Choroid plexus epithelial cell (primary cell): ENCODE measurements around the gene GTF2E1.

Source experiments
- DNase-seq: peaks from one replicate; pipeline ENCODE4 v3.0.0-alpha.2; 2010; ENCODE audit warnings: low read depth
- H3K4me3 ChIP-seq: 2 replicates; pipeline ENCODE4 v1.5.1; 2011; ENCODE audit warnings: low read depth, mild to moderate bottlenecking, control low read depth, low read length, moderate library complexity
- TF ChIP-seq, protein P1 (sequence below): conservative IDR thresholded peaks from 2 replicates; pipeline ENCODE4 v1.5.1; 2011; ENCODE audit warnings: low read depth, mild to moderate bottlenecking, control low read depth, inconsistent platforms, low read length, moderate library complexity

Gene GTF2E1

DNA sequence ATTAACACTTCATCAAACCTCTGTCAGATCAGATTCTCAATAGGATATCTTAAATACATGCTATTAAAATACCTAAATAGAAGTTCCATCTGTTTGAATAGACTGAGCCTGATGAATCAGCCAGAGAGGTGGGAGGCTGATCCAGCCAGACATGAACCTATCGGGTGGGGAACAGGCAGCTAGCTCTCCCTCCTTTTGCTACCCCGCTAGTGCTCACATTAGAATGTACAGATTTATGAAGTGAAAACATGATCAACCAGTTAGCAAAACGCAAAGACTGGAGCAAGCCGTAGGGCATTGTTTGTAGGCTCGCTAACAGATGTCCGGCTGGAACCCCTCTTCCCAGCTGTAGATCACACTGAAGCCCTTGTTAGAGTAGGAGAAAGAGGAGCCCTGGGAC, 54.4 kb downstream of the GTF2E1 start:
- DNase-seq: no peak
- no peak overlapping the region for H3K4me3 ChIP-seq
- TF ChIP-seq, protein P1, sequence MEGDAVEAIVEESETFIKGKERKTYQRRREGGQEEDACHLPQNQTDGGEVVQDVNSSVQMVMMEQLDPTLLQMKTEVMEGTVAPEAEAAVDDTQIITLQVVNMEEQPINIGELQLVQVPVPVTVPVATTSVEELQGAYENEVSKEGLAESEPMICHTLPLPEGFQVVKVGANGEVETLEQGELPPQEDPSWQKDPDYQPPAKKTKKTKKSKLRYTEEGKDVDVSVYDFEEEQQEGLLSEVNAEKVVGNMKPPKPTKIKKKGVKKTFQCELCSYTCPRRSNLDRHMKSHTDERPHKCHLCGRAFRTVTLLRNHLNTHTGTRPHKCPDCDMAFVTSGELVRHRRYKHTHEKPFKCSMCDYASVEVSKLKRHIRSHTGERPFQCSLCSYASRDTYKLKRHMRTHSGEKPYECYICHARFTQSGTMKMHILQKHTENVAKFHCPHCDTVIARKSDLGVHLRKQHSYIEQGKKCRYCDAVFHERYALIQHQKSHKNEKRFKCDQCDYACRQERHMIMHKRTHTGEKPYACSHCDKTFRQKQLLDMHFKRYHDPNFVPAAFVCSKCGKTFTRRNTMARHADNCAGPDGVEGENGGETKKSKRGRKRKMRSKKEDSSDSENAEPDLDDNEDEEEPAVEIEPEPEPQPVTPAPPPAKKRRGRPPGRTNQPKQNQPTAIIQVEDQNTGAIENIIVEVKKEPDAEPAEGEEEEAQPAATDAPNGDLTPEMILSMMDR: no peak

DNA sequence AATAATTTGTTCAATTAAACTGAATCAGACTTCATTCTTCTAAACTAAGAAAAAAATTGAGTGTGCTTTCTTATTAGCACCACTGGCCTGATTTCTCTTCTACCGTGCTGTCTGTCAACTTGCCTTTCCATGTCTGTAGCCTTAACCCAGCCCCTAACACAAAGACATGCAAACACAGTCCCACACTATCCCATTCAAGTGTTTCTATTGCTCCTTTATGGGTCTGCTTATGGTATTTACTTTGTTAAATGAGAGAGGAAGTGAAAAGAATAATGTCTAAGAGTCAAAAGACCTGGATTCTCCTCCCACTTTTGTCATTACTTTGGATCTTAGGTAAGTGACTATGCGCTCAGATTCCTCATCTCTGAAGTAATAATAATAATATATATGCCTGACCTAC, 55.3 kb downstream of the GTF2E1 start:
- TF ChIP-seq, protein P1: no peak
- no peak overlapping the region for H3K4me3 ChIP-seq
- no peak for DNase-seq

DNA sequence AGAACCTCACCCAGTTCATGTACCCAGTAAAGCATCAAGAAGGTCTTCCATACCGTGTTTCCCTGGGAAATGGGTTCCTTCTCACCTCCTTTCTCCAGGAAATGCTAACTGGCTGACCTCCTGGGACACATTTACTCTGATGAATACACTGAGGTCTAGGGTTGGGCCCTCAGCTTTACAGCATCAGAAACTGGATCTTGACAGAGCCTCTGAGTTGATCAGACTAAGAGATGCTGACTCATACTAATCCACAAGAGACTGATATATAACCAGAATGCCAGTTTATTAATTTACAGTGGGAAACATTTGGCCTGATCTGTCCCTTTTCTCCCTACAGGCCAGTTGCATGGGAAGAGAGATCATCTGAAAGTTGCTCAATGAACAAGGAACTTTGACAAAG, 55.8 kb downstream of the GTF2E1 start:
- no peak for DNase-seq
- TF ChIP-seq, protein P1: no peak
- no peak overlapping the region for H3K4me3 ChIP-seq

DNA sequence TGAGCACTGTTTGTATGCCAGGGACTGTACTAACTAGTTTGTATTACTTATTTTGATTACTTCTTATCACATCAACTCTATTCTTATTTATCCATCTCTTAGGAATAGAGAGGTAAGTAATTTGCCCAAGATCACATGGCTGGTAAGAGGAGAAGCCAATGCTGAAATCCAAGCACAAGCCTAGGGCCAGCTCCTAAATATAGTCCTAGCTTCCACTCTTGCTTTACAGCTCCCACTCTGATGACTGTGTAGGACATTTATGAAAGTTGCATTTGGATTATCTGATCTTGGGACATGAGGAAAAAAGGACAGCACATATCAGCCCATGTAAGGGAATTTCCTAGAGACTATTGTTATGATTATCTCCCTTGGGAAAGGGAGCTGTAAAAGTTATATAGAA, 58.1 kb downstream of the GTF2E1 start:
- no peak for DNase-seq
- H3K4me3 ChIP-seq: no peak overlapping the region
- TF ChIP-seq, protein P1: no peak

DNA sequence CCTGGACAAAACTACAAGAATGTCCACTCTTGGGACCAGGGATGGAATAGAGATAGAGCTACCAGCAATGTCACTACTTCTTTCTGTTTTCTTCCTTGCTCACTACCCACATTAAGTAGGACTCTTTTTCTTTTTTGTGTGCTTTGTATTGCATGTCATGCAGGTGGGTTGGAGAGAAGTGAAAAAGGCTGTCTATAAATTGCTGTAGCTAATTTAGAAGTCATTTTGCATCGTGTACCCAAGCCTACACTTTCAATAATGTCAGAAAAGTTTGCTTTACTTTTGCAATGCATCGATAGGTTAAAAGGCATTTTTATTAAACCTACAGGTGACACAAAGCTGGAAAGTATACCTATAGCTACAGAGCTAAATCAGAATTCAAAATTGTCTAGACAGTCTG, 58.9 kb downstream of the GTF2E1 start:
- TF ChIP-seq, protein P1: no peak
- H3K4me3 ChIP-seq: no peak overlapping the region
- DNase-seq: no peak

DNA sequence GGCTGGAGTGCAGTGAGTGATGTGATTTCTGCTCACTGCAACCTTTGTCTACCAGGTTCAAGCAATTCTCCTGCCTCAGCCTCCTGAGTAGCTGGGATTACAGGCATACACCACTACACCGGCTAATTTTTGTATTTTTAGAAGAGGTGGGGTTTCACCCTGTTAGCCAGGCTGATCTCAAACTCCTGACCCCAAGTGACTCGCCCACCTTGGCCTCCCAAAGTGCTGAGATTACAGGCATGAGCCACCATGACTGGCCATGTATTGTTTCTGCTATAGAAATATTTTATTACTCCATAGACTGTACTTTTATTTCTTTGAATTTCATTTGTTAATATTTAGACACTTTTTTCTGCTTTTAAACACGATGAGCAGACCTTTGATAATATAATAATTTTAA, 60.4 kb downstream of the GTF2E1 start:
- no peak overlapping the region for H3K4me3 ChIP-seq
- TF ChIP-seq, protein P1: no peak
- no peak for DNase-seq

DNA sequence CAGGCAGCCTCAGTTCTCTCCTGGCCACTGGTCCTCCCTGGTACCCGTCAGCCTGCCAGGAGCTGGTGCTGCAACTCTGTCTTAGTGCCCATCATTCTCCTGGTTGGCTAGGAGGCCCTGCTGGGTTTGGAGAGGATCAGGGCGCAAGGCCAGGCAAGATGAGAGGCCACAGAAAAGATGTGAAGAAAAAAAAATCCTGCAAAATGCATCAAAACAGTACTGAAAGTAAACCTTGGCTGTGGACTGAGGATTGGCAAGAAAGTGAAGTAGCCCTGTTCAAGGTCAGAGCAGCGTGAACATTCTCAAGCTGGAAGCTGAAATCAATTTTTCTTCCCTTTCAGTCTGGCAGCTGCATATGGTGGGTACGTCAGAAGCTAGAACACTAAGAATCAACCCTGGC, 74.2 kb downstream of the GTF2E1 start:
- no peak for DNase-seq
- TF ChIP-seq, protein P1: no peak
- no peak overlapping the region for H3K4me3 ChIP-seq
